Hematopoietic multipotent progenitor cell treated with erythropoietin and hydrocortisone succinate and interleukin-3 and kit ligand, for 15 days (in vitro differentiated cells): ENCODE results near the gene PITX3.
"Not testable (repeated sequence)": the region's sequence is repeated elsewhere in the genome, so short reads cannot be mapped to it uniquely, and the experiment has no call there.

Experiments used
- DNase-seq: peaks from one replicate; pipeline ENCODE4 v3.0.0-alpha.2; 2015; ENCODE audit warnings: low spot score

Gene PITX3

GRCh38 chr10:102255404-102255803 is 14.1 kb upstream of the PITX3 start:
- no peak for DNase-seq

GRCh38 chr10:102254426-102254825 is 13.1 kb upstream of the PITX3 start:
- DNase-seq: no peak

- not testable (repeated sequence) for DNase-seq
Measured at GRCh38 chr10:102252508-102252907, 11.2 kb upstream of the PITX3 start.

GRCh38 chr10:102247734-102248133 is 6.4 kb upstream of the PITX3 start:
- DNase-seq: no peak

GRCh38 chr10:102246261-102246660 is 4.9 kb upstream of the PITX3 start:
- DNase-seq: peak; percentile 18

- DNase-seq: no peak
Measured at GRCh38 chr10:102245932-102246251, 4.6 kb upstream of the PITX3 start.

- DNase-seq: peak; percentile 100
Measured at GRCh38 chr10:102245082-102245931, 4.0 kb upstream of the PITX3 start, which contains the start of gene GBF1. TSS of gene GBF1 (plus strand) at chr10:102245532. CDS start at chr10:102258939, 13,407 bp downstream.

- DNase-seq: no peak
Measured at GRCh38 chr10:102243309-102243708, 2.0 kb upstream of the PITX3 start.

- DNase-seq: no peak
Measured at GRCh38 chr10:102242118-102242485, 790 bp upstream of the PITX3 start.

GRCh38 chr10:102241032-102241443 is 274 bp downstream of the PITX3 start:
- no peak for DNase-seq

GRCh38 chr10:102240467-102241031 is 763 bp downstream of the PITX3 start:
- DNase-seq: no peak

- no peak for DNase-seq
Measured at GRCh38 chr10:102237711-102238252, 3.5 kb downstream of the PITX3 start.

- no peak for DNase-seq
Measured at GRCh38 chr10:102236006-102236405, 5.3 kb downstream of the PITX3 start.

GRCh38 chr10:102235598-102235920 is 5.8 kb downstream of the PITX3 start:
- DNase-seq: no peak

GRCh38 chr10:102234888-102235597 is 6.3 kb downstream of the PITX3 start:
- DNase-seq: no peak

- DNase-seq: no peak
Measured at GRCh38 chr10:102233997-102234396, 7.3 kb downstream of the PITX3 start.

- DNase-seq: peak; percentile 65
Measured at GRCh38 chr10:102231357-102232318, 9.7 kb downstream of the PITX3 start.

- DNase-seq: no peak
Measured at GRCh38 chr10:102230861-102231356, 10.4 kb downstream of the PITX3 start.

- DNase-seq: peak; percentile 41
Measured at GRCh38 chr10:102230264-102230860, 10.9 kb downstream of the PITX3 start.

- peak; percentile 85 for DNase-seq
Measured at GRCh38 chr10:102229810-102230263, 11.5 kb downstream of the PITX3 start.

- DNase-seq: no peak
Measured at GRCh38 chr10:102227050-102227449, 14.3 kb downstream of the PITX3 start.
